Adrenal gland (tissue), 5 donors: Measurements from ENCODE around the gene ANKRD17.

ENCODE experiments used
- CTCF ChIP-seq, 6 experiments: fragments of 450-650 bp in 4 of 6; fragments of 200-600 bp in 2 of 6; sonication (generic) in 1 of 6; IDR thresholded peaks; 1 replicate in 5 of 6; 2 replicates in 1 of 6; pipeline versions ENCODE4 v1.5.1 to v1.8.0; 2016 to 2021; ENCODE audit warnings: antibody characterized with exemption in 6 of 6, mild to moderate bottlenecking in 2 of 6, moderate library complexity in 1 of 6
- POLR2A ChIP-seq, 2 donors: fragments of 450-650 bp; IDR thresholded peaks; one replicate each; pipeline ENCODE4 v1.6.1; 2017; ENCODE audit warnings: antibody characterized with exemption in 2 of 2, mild to moderate bottlenecking in 2 of 2, moderate library complexity in 1 of 2
- donor health status: DM: no; HTN: no; CAD: no.

GRCh38 chr4:73086095-73086868, 172.3 kb downstream of the ANKRD17 start:
- TF ChIP-seq CTCF (IDR thresholded peaks at IDR 0.05) (no peak), POLR2A (IDR thresholded peaks at IDR 0.05) (no peak)
